ENCODE measurements around the gene EXTL1.
A peak's percentile ranks its signal among the peaks of the same experiment; 100 is the strongest.
"Not testable (repeated sequence)": the region's sequence is repeated elsewhere in the genome, so short reads cannot be mapped to it uniquely, and the experiment has no call there.

EXTL1 gene, protein sequence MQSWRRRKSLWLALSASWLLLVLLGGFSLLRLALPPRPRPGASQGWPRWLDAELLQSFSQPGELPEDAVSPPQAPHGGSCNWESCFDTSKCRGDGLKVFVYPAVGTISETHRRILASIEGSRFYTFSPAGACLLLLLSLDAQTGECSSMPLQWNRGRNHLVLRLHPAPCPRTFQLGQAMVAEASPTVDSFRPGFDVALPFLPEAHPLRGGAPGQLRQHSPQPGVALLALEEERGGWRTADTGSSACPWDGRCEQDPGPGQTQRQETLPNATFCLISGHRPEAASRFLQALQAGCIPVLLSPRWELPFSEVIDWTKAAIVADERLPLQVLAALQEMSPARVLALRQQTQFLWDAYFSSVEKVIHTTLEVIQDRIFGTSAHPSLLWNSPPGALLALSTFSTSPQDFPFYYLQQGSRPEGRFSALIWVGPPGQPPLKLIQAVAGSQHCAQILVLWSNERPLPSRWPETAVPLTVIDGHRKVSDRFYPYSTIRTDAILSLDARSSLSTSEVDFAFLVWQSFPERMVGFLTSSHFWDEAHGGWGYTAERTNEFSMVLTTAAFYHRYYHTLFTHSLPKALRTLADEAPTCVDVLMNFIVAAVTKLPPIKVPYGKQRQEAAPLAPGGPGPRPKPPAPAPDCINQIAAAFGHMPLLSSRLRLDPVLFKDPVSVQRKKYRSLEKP

DNA sequence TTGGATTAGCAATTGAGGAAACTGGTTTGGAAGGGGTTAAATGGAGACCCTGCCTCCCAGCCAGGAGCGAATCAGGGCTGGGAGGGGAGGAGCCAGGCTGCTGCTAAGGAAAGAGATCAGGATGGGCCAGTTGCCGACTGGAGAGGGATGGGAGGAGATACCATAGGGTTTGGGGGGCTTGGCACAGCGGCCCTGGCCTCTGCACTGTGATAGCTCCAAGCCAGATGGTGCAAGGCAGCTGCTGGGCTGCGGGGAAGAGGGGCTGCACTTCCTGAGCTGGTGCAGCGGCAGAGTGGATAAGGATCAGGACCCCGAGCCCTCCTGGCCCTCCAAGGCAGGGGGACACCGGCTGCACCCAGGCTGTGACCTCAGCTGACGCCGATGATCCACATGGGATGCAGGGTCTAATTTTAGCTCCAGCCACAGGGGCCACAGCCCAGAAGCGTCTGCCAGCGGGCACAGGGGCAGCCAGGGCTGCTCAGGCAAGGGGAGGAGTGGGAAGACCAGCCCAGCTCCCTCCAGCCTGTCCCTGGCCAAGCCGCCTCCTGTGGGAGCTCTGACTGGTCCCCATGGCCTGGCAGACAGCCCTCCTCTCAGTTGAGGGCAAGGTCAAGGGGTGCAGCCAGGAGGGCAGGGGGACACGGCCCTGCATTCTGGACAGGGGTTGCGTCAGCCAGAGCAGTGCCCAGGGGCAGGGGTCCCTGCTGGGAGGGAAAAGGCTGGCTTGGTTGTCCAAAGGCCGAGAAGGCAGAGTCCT is at the start of gene EXTL1:
Gene EXTL1 (plus strand): TSS at position 129 of the 757 bp plus-strand sequence. CDS start 872 bp downstream, outside the sequence.
- DNase-seq: no peak

DNA sequence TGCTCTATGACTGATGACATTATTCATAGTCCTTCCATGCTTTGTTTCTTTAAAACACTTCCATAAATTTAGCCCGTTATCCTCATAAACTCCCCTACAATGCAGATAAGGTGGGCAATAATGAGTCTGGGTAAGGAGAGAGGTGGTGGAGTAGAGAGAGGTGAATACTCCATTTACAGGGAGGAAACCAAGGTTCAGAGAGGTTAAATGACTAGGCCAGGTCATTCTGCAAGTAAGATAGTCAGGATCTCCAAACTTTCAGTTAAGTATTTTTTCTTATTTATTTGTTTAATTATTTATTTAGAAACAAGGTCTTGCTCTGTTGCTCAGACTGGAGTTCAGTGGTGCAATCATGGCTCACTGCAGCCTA is 49.8 kb upstream of the EXTL1 start:
- no peak for DNase-seq

DNA sequence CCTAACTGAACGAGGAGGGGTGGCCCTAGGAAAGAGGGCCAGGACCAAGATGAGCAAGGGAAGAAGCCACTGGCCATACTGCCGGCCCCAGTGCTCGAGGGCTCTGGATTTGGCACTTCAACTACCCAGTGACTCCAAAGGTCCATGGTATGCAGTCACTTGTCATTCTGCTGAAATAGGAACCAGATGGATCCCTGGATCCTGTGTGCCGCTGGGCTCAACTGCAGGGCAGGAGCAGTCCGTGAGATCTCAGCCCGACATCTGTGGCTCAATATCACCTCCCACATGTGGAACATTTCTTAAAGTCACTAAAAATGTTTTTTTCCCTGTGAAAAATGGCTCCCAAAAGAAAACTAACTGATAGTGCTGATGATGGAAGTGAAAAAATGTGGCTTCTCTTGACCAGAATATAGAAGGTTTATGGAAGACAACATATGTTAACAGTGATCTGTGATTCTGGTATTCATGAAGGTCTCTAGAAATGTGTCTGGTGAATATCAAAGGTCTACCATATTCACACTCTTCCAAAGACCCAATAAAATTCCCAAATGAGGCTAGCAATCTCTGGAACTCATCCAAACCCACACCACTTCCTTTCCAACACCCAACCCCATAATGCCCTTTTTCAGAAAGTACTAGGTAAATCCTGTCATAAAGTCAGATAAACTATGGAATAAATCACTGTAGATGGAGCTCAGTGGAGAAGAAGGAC is 47.8 kb upstream of the EXTL1 start:
- no peak for DNase-seq

DNA sequence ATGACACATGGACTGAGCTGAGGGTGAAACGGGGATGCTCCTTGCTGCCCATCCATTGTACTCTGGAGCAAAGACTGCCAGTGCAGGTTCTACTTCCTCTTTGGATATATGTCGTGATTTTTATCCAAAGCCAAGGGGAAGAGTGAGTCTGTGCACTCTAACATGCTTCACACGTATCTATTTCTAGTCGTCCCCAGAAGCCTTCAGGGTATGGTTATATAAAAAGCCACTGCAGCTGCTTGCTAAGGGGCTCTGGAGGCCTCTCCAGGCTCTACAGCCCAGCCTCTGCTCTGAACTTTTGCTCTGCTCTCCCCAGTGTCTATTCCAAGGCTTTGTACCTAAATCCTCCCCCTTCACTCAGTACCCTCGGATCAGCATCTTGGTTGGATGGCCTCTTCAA is 43.8 kb upstream of the EXTL1 start:
- DNase-seq: no peak

DNA sequence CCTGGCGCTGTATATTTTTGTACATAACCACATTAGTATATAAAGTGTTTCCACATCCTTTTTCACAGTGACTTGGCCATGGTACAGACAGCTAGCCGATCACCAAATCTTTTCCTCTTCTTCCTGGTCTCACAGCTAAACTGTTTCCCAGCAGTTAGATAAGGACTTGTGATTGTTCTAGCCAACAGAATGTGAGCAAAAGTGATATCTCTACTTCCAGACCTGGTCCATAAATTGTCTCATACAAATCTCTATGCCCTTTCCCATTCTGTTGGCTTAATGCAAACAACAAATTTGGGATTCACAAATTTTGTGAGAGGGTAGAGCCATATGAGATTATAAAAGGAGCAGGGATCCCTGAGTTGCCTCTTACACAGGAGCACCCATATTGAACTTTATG is 43.2 kb upstream of the EXTL1 start:
- no peak for DNase-seq

DNA sequence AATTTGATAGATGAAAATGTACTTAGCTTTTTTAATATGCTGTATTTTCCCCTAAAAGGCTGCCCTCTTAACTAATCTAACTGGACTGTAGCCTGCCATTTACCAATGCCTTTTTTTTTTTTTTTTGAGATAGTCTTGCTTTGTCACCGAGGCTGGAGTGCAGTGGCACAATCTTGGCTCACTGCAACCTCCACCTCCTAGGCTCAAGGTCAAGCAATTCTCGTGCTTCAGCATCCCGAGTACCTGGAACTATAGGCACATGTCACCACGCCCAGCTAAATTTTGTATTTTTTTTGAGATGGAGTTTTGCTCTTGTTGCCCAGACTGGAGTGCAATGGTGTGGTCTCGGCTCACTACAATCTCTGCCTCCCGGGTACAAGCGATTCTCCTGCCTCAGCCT is 42.4 kb upstream of the EXTL1 start:
- DNase-seq: no peak

DNA sequence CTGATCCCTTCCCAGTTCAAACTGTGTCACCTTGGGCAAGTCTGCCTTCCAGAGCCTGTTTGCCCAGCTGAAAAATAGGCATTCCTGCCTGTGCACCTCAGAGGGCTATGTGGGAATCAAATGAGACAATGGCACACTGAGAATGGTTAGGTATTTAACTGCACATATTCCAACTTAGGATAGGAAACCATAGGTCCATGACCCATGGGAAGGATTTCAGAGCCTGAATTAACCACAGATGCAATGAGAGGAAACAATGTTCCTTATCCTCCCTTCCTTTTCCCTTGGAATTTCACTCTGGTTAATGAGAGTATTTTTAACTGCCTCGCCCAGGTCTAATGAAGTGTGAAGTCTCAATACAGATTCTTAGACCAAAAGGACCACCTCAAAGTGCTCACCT is 36.4 kb upstream of the EXTL1 start:
- DNase-seq: no peak

DNA sequence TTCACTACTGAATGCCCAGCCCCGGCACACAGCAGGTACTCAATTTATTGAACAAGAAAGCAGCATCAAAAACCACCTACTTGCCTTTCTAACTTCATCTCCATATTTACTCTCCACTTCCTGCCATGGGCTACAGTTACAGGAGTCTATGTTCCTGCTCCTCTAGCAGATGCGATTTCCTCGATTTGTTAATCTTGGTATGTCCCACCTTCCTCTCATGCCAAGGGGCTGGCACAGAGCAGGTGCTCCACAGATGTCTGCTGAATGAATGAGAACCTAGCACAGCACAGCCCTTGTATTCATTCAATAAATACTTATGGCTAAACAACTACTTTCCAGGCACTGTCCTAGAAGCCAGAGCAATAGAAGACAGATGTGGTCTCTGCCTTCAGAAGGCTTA is 35.9 kb upstream of the EXTL1 start:
- DNase-seq: no peak

DNA sequence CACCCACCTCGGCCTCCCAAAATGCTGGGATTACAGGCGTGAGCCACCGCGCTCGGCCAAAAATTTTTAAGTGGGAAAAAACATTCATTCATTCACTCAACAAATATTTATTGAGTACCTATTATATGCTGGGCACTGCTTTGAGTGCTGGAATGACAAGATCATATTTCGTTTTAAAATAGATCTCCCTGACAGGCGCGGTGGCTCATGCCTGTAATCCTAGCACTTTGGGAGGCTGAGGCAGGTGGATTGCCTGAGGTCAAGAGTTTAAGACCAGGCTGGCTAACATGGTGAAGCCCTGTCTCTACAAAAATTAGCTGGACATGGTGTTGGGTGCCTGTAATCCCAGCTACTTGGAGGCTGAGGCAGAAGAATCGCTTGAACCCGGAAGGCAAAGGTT is 34.8 kb upstream of the EXTL1 start:
- DNase-seq: not testable (repeated sequence)

DNA sequence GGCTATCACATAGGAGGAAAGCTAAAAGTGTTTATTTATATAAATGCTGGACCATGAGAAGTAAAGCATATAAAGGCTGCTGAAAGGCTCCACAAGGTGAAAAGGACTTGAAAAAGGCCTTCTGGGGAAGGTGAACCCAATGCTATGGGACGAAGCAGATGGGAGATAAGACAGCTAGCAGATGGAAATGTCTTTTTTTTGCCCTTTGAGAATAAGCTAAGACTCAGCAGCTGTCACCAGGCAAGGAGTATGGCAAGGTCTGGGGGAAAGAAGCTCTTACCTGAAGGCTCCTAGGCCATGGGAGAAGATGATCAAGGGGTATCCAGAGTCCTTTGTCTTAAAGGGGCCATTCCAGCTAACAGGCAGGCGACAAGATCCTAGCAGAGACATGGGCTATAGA is 33.6 kb upstream of the EXTL1 start:
- no peak for DNase-seq

DNA sequence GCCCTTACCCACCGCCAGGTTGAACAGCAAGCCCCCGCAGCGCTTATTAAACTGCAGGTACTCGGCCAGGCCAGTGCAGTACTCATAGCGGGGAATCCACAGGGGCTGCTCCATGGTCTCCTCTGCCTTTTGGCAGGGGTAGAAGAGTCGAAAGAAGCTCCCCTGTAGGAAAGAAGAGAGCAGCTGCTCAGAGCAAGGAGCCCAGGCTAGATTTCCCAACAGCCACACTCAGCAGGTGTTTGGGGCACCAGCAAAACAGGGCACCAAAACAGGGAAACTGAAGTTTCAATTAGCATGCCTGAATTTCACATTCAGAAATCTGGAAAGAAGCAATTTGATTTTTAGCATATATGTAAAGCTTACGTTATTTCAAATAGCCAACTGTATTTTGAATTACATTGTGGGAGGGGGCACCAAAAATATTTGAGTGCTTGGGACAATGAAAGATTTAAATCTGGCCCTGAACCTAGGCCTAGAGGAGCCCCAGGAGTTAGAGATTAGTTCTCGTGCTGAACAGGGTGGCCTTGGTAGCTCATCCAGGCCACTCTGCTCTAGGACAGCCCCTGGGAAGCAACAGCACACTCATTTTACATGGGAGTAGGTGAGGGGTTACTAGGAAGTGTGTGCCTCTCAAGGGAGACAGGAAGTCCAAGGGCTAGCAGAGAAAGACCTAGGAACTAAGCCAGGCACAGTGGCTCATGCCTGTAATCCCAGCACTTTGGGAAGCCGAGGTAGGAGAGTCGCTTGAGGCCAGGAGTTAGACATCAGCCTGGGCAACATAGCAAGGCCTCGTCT is 31.9 kb upstream of the EXTL1 start:
- no peak for DNase-seq

DNA sequence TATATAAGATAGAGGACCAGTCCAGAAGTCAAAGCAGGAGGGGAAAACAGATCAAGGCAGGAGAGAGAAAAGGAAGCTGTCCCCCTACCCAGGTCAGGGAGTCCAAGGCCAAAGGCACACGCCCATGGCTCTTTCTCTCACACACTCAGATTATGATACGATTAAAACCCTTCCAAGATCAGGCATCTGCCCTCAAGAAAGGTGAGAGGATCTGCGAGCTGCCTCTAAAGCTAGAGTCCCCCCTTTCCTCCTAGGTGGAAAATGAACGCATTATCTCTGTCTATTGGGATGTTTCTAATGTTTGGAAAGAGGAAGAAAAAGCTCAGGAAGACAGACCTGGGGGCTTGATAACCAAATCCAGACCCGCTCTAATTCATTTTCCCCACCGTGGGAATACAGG is 31.3 kb upstream of the EXTL1 start:
- no peak for DNase-seq

DNA sequence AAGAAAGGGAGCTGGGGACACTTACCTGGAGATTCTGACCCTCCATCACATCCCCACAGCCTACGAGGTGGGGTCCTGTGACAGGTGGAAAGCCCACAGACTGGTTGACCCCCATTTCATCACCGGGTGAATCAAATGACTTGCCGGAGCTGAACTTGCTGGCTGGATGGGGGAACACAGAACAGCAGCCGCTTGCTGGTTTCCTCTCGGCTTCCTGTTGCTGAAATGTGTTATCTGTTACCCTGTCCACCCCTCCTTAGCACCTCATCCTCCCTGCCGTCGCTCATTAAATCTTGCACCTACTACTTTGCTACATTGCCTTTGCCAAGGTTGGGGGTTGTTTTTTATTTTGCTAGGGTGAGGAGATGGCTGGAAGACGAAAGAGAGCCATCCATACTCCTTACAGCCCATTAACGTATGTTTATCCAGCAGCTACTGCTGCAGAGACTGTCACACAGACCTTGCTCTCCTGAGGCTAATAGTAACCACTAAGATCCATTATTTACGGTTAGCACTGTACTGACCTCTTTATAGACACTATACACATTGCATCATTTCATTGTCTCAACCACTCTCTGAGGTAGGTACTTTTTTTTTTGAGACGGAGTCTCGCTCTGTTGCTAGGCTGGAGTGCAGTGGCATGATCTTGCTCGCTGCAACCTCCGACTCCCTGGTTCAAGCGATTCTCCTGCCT is 30.7 kb upstream of the EXTL1 start:
- peak; percentile 27 to 60 for DNase-seq

DNA sequence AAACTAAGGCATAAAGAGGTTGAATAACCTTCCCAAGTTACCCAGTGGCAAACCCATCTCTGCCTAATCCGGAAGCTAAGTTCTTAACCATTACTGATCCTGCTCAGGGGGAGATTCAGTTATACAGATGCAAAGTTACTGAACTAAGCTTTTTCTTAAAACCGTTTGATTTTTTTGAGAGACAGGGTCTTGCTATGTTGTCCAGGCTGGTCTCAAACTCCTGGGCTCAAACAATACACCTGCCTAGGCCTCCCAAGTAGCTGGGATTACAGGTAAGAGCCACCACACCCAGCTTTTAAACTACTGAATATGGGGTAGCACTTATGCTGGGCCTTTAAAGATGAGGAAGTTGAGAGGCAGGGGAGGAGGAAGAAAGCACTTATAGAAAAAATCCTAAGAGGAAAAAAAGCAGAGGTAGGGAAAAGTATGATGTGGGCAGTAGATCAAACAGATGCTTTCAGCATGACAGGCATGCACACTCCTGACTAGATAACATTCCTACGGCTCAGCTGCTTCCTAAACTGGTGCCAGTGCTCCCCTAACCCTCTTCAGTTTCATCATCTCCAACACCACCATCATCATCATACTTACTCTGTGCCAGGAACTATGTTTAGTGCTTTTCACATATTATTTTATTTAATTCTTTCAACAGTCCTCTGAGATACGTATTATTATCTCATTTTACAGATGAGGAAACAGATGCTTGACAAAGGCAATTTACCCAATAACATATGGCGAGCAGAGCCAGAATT is 29.5 kb upstream of the EXTL1 start:
- DNase-seq: no peak

DNA sequence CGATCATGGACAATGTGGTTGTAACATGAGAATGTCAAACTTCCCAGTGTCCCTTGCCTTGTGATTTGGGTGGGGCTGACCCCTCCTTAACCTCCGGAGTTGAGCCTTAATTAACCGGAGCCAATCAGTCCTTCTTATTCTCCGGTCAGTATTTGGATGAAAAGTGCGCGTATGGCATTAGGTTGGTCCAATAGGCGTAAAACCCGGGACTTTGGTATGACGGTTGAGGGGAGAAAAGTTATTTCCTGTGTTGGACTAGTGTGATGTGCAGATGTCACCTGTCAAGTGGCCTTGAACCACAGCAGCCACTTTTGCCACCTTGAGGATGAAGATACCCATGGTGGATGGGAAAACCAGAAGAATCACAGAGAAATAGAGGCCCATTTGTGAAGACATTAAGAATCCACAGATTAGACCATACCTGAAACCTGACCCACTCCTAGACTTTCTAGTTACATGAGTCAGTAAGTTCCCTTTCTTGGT is 28.8 kb upstream of the EXTL1 start:
- DNase-seq: no peak

DNA sequence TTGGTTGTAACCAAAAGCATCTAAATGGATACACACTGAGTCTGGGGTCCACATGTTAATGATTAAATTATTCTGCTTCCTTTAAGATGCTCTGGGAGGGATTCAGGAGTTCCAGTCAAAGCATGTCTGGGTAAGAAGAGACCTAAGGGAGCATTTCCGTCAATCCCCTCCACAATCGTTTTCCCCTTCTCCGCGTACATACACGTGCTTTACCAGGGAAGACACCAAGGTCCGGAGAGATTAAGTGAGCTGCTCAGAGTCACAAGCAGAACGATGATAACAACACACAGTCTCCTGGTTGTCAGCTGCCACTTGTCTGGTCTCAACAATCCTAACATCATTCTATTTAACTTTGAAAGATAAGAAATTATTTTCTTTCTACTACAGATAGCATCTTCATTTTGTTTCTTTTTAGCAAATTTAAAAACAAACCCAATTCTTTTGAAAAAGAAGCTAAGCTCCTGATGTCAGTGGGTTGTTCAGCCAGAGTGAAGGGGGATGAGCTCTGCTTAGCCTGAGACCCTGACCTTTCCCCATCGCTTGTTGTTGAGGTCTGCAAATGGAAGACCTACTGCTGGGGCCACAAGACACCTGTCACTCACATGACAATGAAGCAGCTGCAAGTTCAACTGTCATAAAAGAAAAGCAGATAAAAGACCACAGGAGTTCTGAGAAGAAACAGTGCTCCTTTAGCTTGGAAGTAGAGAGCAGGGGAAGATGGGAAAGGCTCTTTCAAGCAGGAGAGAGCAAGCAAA is 28.2 kb upstream of the EXTL1 start:
- DNase-seq: no peak

DNA sequence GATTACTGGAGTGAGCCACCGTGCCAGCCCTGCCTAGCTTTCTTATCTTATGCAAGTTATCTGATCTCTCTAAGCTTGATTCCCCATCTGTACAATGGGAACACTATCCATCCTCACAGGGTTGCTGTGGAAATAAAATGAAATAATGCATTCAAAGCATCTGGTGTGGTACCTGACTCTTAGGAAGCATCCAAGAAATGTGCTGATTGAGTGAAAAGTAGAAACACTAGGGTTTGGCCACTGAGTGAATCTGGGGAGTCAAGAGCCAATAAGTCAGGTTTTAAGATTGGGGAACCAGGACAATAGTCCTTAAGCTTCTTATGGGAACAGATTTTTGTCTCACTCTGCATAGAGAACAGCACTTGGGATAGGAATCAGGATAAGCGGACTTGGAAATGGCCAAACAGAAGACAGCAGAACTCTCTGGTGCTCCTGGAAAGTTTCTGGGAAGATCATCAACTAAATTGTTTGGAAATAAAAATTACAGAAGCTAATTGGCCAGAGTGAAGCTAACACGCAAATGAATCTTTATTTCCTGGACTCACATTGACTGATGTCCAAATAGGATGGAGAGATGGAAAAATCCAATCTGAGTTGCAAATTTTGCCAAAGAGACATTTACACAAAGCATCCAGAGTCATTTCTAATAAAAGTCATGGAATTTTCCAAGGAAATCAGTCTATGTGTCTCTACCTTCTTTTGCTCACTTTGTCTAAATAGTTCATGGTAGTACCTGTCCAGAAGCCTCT is 27.0 kb upstream of the EXTL1 start:
- no peak for DNase-seq

DNA sequence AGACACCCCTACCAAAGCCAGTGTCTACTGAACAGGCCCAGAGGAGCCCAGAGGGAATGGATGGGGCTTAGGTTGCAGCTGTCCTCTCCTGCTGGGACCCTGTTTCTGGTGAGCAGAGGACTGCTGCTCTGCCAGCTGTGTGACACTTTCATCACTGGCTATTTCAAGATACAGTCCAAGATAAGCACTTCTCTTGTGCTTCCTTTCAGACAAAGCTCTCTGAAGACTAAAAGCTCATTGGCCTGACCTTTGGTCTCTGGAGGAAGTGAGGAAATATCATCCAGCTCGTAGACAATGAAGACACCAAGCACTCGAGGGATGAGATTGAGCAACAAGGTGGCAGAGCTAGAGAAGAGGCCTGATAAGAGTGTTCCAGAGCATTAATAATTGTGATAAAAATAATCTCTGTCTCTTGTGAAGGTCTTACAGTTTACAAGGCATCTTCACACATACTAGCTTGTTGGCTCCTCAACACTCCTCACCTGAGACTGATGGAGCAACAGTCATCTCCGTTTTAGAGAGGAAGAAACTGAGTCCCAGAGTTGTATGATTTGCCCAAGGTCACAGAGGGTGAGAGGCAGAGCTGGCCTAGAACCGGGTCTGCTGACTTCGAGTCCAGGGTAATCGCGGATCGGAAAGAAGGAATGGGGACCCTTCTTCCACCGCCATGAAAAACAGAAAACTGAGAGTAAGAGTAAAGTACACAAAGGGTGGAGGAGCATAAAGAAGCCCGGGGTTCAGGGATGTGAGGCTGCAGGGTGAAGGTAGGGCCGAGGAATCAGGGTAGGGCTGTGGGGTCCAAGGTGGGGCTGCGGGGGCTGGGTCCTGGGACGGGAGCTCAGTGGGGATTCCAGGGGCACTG is 24.4 kb upstream of the EXTL1 start:
- peak; percentile 30 to 32 for DNase-seq
